ENCODE results near the gene TAP1.
"Not testable (repeated sequence)": the region's sequence is repeated elsewhere in the genome, so short reads cannot be mapped to it uniquely, and the experiment has no call there.

Gene TAP1

GRCh38 chr6:32853541-32854375 is at the start of gene TAP1, which contains the start of gene PSMB9:
TSS of gene TAP1 (minus strand) at chr6:32853704. CDS start at chr6:32853636, 68 bp downstream.
TSS of gene PSMB9 (plus strand) at chr6:32854192. CDS start at chr6:32854230, 38 bp downstream.
- in situ Hi-C loops (cut with MboI; ENCODE audit: low sequenced_read_pairs), result no loop called here

GRCh38 chr6:32895006-32895345 is 41.5 kb upstream of the TAP1 start:
- in situ Hi-C loops (cut with MboI; ENCODE audit: low sequenced_read_pairs), result no loop called here

- in situ Hi-C loops (cut with MboI; ENCODE audit: low sequenced_read_pairs), result no loop called here
Observed at GRCh38 chr6:32894085-32895005, 40.8 kb upstream of the TAP1 start.

GRCh38 chr6:32890831-32891230 is 37.3 kb upstream of the TAP1 start:
- in situ Hi-C loops (cut with MboI; ENCODE audit: low sequenced_read_pairs), result no loop called here

GRCh38 chr6:32889533-32889932 is 36.0 kb upstream of the TAP1 start:
- in situ Hi-C loops (cut with MboI; ENCODE audit: low sequenced_read_pairs), result no loop called here

GRCh38 chr6:32888576-32888975 is 35.1 kb upstream of the TAP1 start:
- in situ Hi-C loops (cut with MboI; ENCODE audit: low sequenced_read_pairs), result no loop called here

- in situ Hi-C loops (cut with MboI; ENCODE audit: low sequenced_read_pairs), result no loop called here
Observed at GRCh38 chr6:32887616-32888015, 34.1 kb upstream of the TAP1 start.

GRCh38 chr6:32886681-32887383 is 33.3 kb upstream of the TAP1 start:
- in situ Hi-C loops (cut with MboI; ENCODE audit: low sequenced_read_pairs), result no loop called here

GRCh38 chr6:32885698-32886286 is 32.3 kb upstream of the TAP1 start:
- in situ Hi-C loops (cut with MboI; ENCODE audit: low sequenced_read_pairs), result no loop called here

GRCh38 chr6:32883789-32884188 is 30.3 kb upstream of the TAP1 start:
- in situ Hi-C loops (cut with MboI; ENCODE audit: low sequenced_read_pairs), result no loop called here

- in situ Hi-C loops (cut with MboI; ENCODE audit: low sequenced_read_pairs), result no loop called here
Observed at GRCh38 chr6:32882879-32883250, 29.4 kb upstream of the TAP1 start.

- in situ Hi-C loops (cut with MboI; ENCODE audit: low sequenced_read_pairs), result not testable (repeated sequence)
Observed at GRCh38 chr6:32880962-32881361, 27.5 kb upstream of the TAP1 start.

- in situ Hi-C loops (cut with MboI; ENCODE audit: low sequenced_read_pairs), result no loop called here
Observed at GRCh38 chr6:32879691-32880090, 26.2 kb upstream of the TAP1 start.

- in situ Hi-C loops (cut with MboI; ENCODE audit: low sequenced_read_pairs), result no loop called here
Observed at GRCh38 chr6:32876603-32877002, 23.1 kb upstream of the TAP1 start.

- in situ Hi-C loops (cut with MboI; ENCODE audit: low sequenced_read_pairs), result not testable (repeated sequence)
Observed at GRCh38 chr6:32873947-32874346, 20.4 kb upstream of the TAP1 start.

- in situ Hi-C loops (cut with MboI; ENCODE audit: low sequenced_read_pairs), result no loop called here
Observed at GRCh38 chr6:32868257-32868788, 14.8 kb upstream of the TAP1 start.

GRCh38 chr6:32867554-32868256 is 14.2 kb upstream of the TAP1 start:
- in situ Hi-C loops (cut with MboI; ENCODE audit: low sequenced_read_pairs), result no loop called here

- in situ Hi-C loops (cut with MboI; ENCODE audit: low sequenced_read_pairs), result no loop called here
Observed at GRCh38 chr6:32867022-32867477, 13.5 kb upstream of the TAP1 start.

GRCh38 chr6:32865724-32866443 is 12.4 kb upstream of the TAP1 start:
- in situ Hi-C loops (cut with MboI; ENCODE audit: low sequenced_read_pairs), result no loop called here
